ENCODE results near the gene PCED1A. TPM values are rescaled to one million over a fixed set of nuclear protein-coding genes. Genes with fewer than 3 reads are reported as not detected.

Gene PCED1A
- total and polyA plus RNA-seq, 2 of the 13 experiments (the other 11 are each of a cell fraction or from before 2014, with no cell fraction given), result 40.1 to 84.2 TPM

DNA sequence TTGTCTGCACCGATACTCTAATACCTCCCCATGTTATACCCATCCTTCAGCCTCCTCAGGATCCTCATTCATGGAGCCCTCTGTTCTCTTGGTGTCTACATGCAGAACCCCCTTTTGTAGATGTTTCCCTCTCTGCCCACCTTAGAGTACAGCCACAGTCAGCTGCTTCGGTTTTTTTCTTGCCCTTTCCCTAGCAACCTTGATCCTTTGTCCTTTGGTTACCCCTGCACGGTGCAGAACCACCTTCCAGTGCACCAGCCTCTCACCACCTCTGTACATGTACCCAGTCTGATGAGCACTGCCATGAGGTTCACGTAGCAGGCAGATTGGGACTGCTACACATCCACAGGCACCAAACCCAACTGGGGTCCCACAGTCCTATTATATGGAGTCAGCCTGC lies 7.3 kb upstream of the PCED1A start:
- WGBS (ENCODE audit: low lambda C conversion rate), result 89% methylated on average over 4 of the region's 4 CpGs
- intact Hi-C loops (cut with micrococcal nuclease; ENCODE audit: unreplicated experiment) (no loop called here), in situ Hi-C loops (cut with HindIII; ENCODE audit: extremely low pct_ligation_motif_present, low pct_unique_long_range_greater_than_20kb) (loop anchor here (10.0 kb wide), 1 partner anchor 93 kb away; no protein-coding TSS in a partner anchor)
- ATAC-seq (no peak), DNase-seq (ENCODE audit: low spot score) (no peak), FAIRE-seq (no peak)
- TF ChIP-seq, protein P1, sequence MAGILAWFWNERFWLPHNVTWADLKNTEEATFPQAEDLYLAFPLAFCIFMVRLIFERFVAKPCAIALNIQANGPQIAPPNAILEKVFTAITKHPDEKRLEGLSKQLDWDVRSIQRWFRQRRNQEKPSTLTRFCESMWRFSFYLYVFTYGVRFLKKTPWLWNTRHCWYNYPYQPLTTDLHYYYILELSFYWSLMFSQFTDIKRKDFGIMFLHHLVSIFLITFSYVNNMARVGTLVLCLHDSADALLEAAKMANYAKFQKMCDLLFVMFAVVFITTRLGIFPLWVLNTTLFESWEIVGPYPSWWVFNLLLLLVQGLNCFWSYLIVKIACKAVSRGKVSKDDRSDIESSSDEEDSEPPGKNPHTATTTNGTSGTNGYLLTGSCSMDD (CRISPR knock-in tag; IDR thresholded peaks at IDR 0.05), result no peak
- H3K4me1 ChIP-seq (ENCODE audit: insufficient read depth, low read length), result no peaks in the 10 kb centered on the region
- H3K4me3 ChIP-seq (replicated peaks in 1 of 3; ENCODE audit: insufficient read depth in 1 of 3, low read depth in 2 of 3, low read length in 3 of 3), result no peak overlapping the region
- ChIA-PET CTCF (ENCODE audit: low intra/inter-chr PET ratio, low total read pairs) (no interaction called here), POLR2A (no interaction called here)
- H2AFZ ChIP-seq (ENCODE audit: low read length), result no peak overlapping the region
- no peaks in the 10 kb centered on the region for H3K27me3 ChIP-seq (ENCODE audit: control insufficient read depth in 1 of 2, insufficient read depth in 2 of 2, low read length in 2 of 2)
- no peak overlapping the region for H3K4me2 ChIP-seq (ENCODE audit: low read depth, low read length)
- H3K36me3 ChIP-seq (replicated peaks in 1 of 2; ENCODE audit: control insufficient read depth in 1 of 2, insufficient read depth in 2 of 2, low read length in 2 of 2), result no peaks in the 10 kb centered on the region
- H3K27ac ChIP-seq (ENCODE audit: extremely low read length, insufficient read depth, low read length), result no peak overlapping the region
- H3K9me3 ChIP-seq (ENCODE audit: low read length), result no peaks in the 10 kb centered on the region
- no TSS peak for BruUV-seq (replicated peaks)
- H4K20me1 ChIP-seq (ENCODE audit: insufficient read depth, low read length), result no peaks in the 10 kb centered on the region
- H3K79me2 ChIP-seq (ENCODE audit: insufficient read depth, low read length), result no peaks in the 10 kb centered on the region
- no peak overlapping the region for H3K9ac ChIP-seq (ENCODE audit: insufficient read depth, low read depth, low read length)

DNA sequence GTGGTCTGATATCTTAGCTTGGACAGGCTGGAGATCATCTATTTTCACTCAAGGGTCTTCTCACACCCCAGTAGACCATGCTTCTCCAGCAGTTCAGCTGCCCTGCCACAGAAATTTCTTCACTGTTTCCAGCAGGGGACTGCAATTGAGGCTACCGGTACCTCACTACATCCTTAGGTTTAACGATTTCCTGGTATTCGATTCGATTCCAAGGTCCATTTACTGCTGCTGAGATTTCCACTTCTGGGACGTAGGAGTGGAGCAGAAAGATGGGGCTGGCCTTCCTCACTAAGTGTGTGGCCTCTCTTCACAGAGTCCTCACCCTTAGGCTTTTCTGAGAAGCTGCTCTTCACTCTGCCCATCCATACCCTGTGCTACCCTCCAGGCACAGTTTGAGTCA lies 6.2 kb upstream of the PCED1A start:
- CTCF ChIA-PET (ENCODE audit: low intra/inter-chr PET ratio, low total read pairs), result no interaction called here
- no peak for ATAC-seq
- 90% methylated on average over 5 of the region's 5 CpGs for WGBS (ENCODE audit: low lambda C conversion rate)
- H3K27ac ChIP-seq (ENCODE audit: extremely low read length, insufficient read depth, low read length), result no peak overlapping the region
- no peak overlapping the region for H2AFZ ChIP-seq (ENCODE audit: low read length)
- in situ Hi-C loops (cut with HindIII; ENCODE audit: extremely low pct_ligation_motif_present, low pct_unique_long_range_greater_than_20kb) (loop anchor here (10.0 kb wide), 1 partner anchor 92 kb away; no protein-coding TSS in a partner anchor), intact Hi-C loops (cut with micrococcal nuclease; ENCODE audit: unreplicated experiment) (no loop called here)
- H3K9ac ChIP-seq (ENCODE audit: insufficient read depth, low read depth, low read length), result no peak overlapping the region
- H3K4me1 ChIP-seq (ENCODE audit: insufficient read depth, low read length), result peaks cover 5% of the 10 kb centered on the region
- no peaks in the 10 kb centered on the region for H4K20me1 ChIP-seq (ENCODE audit: insufficient read depth, low read length)
- H3K9me3 ChIP-seq (ENCODE audit: low read length), result no peaks in the 10 kb centered on the region
- no peaks in the 10 kb centered on the region for H3K27me3 ChIP-seq (ENCODE audit: control insufficient read depth in 1 of 2, insufficient read depth in 2 of 2, low read length in 2 of 2)
- H3K4me3 ChIP-seq (replicated peaks in 1 of 3; ENCODE audit: insufficient read depth in 1 of 3, low read depth in 2 of 3, low read length in 3 of 3), result no peak overlapping the region
- no peaks in the 10 kb centered on the region for H3K36me3 ChIP-seq (replicated peaks in 1 of 2; ENCODE audit: control insufficient read depth in 1 of 2, insufficient read depth in 2 of 2, low read length in 2 of 2)
- FAIRE-seq, result no peak
- no peak for DNase-seq (ENCODE audit: low spot score)
- POLR2A ChIA-PET, result no interaction called here
- no peaks in the 10 kb centered on the region for H3K79me2 ChIP-seq (ENCODE audit: insufficient read depth, low read length)
- no TSS peak for BruUV-seq (replicated peaks)
- no peak overlapping the region for H3K4me2 ChIP-seq (ENCODE audit: low read depth, low read length)
- TF ChIP-seq NR3C1 (CRISPR knock-in tag; IDR thresholded peaks at IDR 0.05) (no peak), KDM5A (IDR thresholded peaks at IDR 0.05; ENCODE audit: borderline replicate concordance, low read length) (no peak), SNRNP70 (IDR thresholded peaks at IDR 0.05; ENCODE audit: low read depth, low read length) (no peak), ZNF101 (CRISPR knock-in tag; IDR thresholded peaks at IDR 0.05; ENCODE audit: borderline replicate concordance, low read depth) (no peak), SRF (IDR thresholded peaks at IDR 0.05; ENCODE audit: low read depth, low read length) (no peak), ZNF326 (CRISPR knock-in tag; IDR thresholded peaks at IDR 0.05; ENCODE audit: borderline replicate concordance) (no peak), ELF1 (CRISPR knock-in tag; IDR thresholded peaks at IDR 0.05) (no peak), WIZ (CRISPR knock-in tag; IDR thresholded peaks at IDR 0.05) (no peak)
- TF ChIP-seq, protein P2, sequence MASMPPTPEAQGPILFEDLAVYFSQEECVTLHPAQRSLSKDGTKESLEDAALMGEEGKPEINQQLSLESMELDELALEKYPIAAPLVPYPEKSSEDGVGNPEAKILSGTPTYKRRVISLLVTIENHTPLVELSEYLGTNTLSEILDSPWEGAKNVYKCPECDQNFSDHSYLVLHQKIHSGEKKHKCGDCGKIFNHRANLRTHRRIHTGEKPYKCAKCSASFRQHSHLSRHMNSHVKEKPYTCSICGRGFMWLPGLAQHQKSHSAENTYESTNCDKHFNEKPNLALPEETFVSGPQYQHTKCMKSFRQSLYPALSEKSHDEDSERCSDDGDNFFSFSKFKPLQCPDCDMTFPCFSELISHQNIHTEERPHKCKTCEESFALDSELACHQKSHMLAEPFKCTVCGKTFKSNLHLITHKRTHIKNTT (CRISPR knock-in tag; IDR thresholded peaks at IDR 0.05), result no peak
- TF ChIP-seq, protein P3, sequence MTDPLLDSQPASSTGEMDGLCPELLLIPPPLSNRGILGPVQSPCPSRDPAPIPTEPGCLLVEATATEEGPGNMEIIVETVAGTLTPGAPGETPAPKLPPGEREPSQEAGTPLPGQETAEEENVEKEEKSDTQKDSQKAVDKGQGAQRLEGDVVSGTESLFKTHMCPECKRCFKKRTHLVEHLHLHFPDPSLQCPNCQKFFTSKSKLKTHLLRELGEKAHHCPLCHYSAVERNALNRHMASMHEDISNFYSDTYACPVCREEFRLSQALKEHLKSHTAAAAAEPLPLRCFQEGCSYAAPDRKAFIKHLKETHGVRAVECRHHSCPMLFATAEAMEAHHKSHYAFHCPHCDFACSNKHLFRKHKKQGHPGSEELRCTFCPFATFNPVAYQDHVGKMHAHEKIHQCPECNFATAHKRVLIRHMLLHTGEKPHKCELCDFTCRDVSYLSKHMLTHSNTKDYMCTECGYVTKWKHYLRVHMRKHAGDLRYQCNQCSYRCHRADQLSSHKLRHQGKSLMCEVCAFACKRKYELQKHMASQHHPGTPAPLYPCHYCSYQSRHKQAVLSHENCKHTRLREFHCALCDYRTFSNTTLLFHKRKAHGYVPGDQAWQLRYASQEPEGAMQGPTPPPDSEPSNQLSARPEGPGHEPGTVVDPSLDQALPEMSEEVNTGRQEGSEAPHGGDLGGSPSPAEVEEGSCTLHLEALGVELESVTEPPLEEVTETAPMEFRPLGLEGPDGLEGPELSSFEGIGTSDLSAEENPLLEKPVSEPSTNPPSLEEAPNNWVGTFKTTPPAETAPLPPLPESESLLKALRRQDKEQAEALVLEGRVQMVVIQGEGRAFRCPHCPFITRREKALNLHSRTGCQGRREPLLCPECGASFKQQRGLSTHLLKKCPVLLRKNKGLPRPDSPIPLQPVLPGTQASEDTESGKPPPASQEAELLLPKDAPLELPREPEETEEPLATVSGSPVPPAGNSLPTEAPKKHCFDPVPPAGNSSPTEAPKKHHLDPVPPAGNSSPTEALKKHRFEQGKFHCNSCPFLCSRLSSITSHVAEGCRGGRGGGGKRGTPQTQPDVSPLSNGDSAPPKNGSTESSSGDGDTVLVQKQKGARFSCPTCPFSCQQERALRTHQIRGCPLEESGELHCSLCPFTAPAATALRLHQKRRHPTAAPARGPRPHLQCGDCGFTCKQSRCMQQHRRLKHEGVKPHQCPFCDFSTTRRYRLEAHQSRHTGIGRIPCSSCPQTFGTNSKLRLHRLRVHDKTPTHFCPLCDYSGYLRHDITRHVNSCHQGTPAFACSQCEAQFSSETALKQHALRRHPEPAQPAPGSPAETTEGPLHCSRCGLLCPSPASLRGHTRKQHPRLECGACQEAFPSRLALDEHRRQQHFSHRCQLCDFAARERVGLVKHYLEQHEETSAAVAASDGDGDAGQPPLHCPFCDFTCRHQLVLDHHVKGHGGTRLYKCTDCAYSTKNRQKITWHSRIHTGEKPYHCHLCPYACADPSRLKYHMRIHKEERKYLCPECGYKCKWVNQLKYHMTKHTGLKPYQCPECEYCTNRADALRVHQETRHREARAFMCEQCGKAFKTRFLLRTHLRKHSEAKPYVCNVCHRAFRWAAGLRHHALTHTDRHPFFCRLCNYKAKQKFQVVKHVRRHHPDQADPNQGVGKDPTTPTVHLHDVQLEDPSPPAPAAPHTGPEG (CRISPR knock-in tag; IDR thresholded peaks at IDR 0.05), result no peak

Measured in HepG2 (cell line).